Uterus (tissue), 2 donors: ENCODE results near the gene CELF4.

Source experiments
- POLR2A ChIP-seq, 2 donors: fragments of 450-650 bp; IDR thresholded peaks; one replicate each; pipeline ENCODE4 v1.6.1; 2016; ENCODE audit warnings: antibody characterized with exemption in 2 of 2, mild to moderate bottlenecking in 1 of 2, moderate library complexity in 1 of 2
- TF ChIP-seq, protein P1 (sequence below), 4 experiments: fragments of 200-600 bp in 2 of 4; fragments of 450-650 bp in 2 of 4; sonication (generic) in 2 of 4; IDR thresholded peaks; one replicate each; pipeline ENCODE4 v1.5.1; 2016 to 2019; ENCODE audit warnings: antibody characterized with exemption in 4 of 4, mild to moderate bottlenecking in 2 of 4, moderate library complexity in 1 of 4

DNA sequence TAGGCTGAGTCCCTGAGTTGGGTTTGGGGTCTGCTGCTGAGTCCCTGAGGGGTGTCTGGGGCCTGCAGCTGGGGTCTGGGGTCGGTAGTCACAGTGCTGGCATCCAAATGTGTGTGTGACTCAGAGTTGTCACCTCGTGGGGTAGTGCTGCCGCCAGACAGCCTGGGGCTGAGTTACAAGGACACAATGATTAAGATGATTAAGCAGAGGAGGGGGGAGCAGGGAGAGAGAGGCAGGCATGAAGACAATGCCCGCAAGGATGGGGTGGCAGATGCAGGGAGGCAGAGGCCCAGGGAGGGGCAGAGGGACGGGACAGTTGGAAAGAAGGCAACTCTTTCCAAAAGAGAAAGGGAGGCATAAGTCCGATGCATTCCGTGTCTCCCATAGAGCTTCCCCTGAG lies 120.2 kb downstream of the CELF4 start:
- TF ChIP-seq, protein P1, sequence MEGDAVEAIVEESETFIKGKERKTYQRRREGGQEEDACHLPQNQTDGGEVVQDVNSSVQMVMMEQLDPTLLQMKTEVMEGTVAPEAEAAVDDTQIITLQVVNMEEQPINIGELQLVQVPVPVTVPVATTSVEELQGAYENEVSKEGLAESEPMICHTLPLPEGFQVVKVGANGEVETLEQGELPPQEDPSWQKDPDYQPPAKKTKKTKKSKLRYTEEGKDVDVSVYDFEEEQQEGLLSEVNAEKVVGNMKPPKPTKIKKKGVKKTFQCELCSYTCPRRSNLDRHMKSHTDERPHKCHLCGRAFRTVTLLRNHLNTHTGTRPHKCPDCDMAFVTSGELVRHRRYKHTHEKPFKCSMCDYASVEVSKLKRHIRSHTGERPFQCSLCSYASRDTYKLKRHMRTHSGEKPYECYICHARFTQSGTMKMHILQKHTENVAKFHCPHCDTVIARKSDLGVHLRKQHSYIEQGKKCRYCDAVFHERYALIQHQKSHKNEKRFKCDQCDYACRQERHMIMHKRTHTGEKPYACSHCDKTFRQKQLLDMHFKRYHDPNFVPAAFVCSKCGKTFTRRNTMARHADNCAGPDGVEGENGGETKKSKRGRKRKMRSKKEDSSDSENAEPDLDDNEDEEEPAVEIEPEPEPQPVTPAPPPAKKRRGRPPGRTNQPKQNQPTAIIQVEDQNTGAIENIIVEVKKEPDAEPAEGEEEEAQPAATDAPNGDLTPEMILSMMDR (IDR thresholded peaks at IDR 0.05): no peak
- TF ChIP-seq POLR2A (IDR thresholded peaks at IDR 0.05): no peak
